CD14-positive monocyte (primary cell): Measurements from ENCODE around the gene TBPL1. TPM values are rescaled to one million over a fixed set of nuclear protein-coding genes. Genes with fewer than 3 reads are reported as not detected.

ENCODE experiments used
- DNase-seq, 3 donors: peaks; one replicate each; pipeline ENCODE4 v3.0.0-alpha.2; 2011 to 2022
- H2AFZ ChIP-seq: 2 replicates; pipeline ENCODE4 v1.6.0; 2012; ENCODE audit warnings: mild to moderate bottlenecking, low read depth, low read length, inconsistent platforms; ENCODE audit not compliant: insufficient read depth, poor library complexity, severe bottlenecking
- H3K27ac ChIP-seq, 2 donors: 1 replicate in 1 of 2; 2 replicates in 1 of 2; pipeline ENCODE4 v1.5.1; 2012 to 2013; ENCODE audit warnings: low read length in 2 of 2, control low read depth in 1 of 2, inconsistent platforms in 1 of 2, low read depth in 1 of 2, mild to moderate bottlenecking in 1 of 2
- H3K27me3 ChIP-seq, 2 donors: one replicate each; pipeline versions ENCODE4 v1.6.0 to v1.6.1; 2011 to 2013; ENCODE audit warnings: low read length in 2 of 2; ENCODE audit not compliant: control insufficient read depth in 2 of 2, insufficient read depth in 2 of 2
- H3K36me3 ChIP-seq, 2 donors: replicated peaks in 1 of 2; 1 replicate in 1 of 2; 2 replicates in 1 of 2; pipeline versions ENCODE4 v1.5.1 to v1.6.1; 2012 to 2013; ENCODE audit warnings: low read length in 2 of 2, control low read depth in 1 of 2, inconsistent platforms in 1 of 2, mild to moderate bottlenecking in 1 of 2; ENCODE audit not compliant: insufficient read depth in 2 of 2, control insufficient read depth in 1 of 2
- H3K4me1 ChIP-seq, 2 donors: 1 replicate in 1 of 2; 2 replicates in 1 of 2; pipeline versions ENCODE4 v1.5.1 to v1.6.1; 2012 to 2013; ENCODE audit warnings: low read length in 2 of 2, control low read depth in 1 of 2, inconsistent platforms in 1 of 2, mild to moderate bottlenecking in 1 of 2, moderate library complexity in 1 of 2; ENCODE audit not compliant: insufficient read depth in 2 of 2, control insufficient read depth in 1 of 2
- H3K4me2 ChIP-seq: replicated peaks from 2 replicates; pipeline ENCODE3; 2012; ENCODE audit warnings: low read length, moderate library complexity, mild to moderate bottlenecking; ENCODE audit not compliant: poor library complexity, severe bottlenecking; ENCODE audit errors: extremely low read depth
- H3K4me3 ChIP-seq, 3 experiments: fragments of 200-600 bp in 1 of 3; sonication (generic) in 1 of 3; replicated peaks in 1 of 3; 1 replicate in 2 of 3; 2 replicates in 1 of 3; pipeline ENCODE4 v1.5.1; 2011 to 2013; ENCODE audit warnings: low read length in 3 of 3, mild to moderate bottlenecking in 3 of 3, control low read depth in 2 of 3, low read depth in 2 of 3, inconsistent platforms in 1 of 3, moderate library complexity in 1 of 3
- H3K79me2 ChIP-seq: 2 replicates; pipeline ENCODE4 v1.6.0; 2012; ENCODE audit warnings: mild to moderate bottlenecking, control low read depth, inconsistent platforms, low read length, moderate library complexity; ENCODE audit not compliant: insufficient read depth
- H3K9ac ChIP-seq: 2 replicates; pipeline ENCODE4 v1.6.0; 2017; ENCODE audit warnings: low read length, mild to moderate bottlenecking; ENCODE audit not compliant: insufficient read depth, poor library complexity, severe bottlenecking
- H3K9me3 ChIP-seq, 2 donors: replicated peaks in 1 of 2; 1 replicate in 1 of 2; 2 replicates in 1 of 2; pipeline versions ENCODE4 v1.5.1 to v1.6.1; 2012 to 2013; ENCODE audit warnings: low read length in 2 of 2, control low read depth in 1 of 2; ENCODE audit not compliant: control insufficient read depth in 1 of 2, insufficient read depth in 1 of 2
- H4K20me1 ChIP-seq: 2 replicates; pipeline ENCODE4 v1.6.0; 2012; ENCODE audit warnings: mild to moderate bottlenecking, low read length, control low read depth, moderate library complexity; ENCODE audit not compliant: insufficient read depth
- H3K27ac Mint-ChIP-seq, 7 donors: one replicate each; pipeline ENCODE4 v1.8.0; 2020; ENCODE audit warnings: mild to moderate bottlenecking in 7 of 7, mixed read lengths in 7 of 7, moderate library complexity in 6 of 7, inconsistent platforms in 2 of 7
- H3K27me3 Mint-ChIP-seq, 3 donors: one replicate each; pipeline ENCODE4 v1.8.0; 2021 to 2022; ENCODE audit warnings: low read depth in 3 of 3, mild to moderate bottlenecking in 3 of 3, mixed read lengths in 3 of 3, moderate library complexity in 3 of 3, inconsistent platforms in 1 of 3
- H3K36me3 Mint-ChIP-seq, 2 donors: one replicate each; pipeline ENCODE4 v1.8.0; 2020; ENCODE audit warnings: mixed read lengths in 2 of 2, inconsistent platforms in 1 of 2, mild to moderate bottlenecking in 1 of 2
- H3K4me1 Mint-ChIP-seq: one replicate; pipeline ENCODE4 v1.8.0; 2020; ENCODE audit warnings: mild to moderate bottlenecking, mixed read lengths
- H3K4me3 Mint-ChIP-seq, 2 donors: one replicate each; pipeline ENCODE4 v1.8.0; 2020; ENCODE audit warnings: mild to moderate bottlenecking in 2 of 2, mixed read lengths in 2 of 2, moderate library complexity in 1 of 2
- H3K9me3 Mint-ChIP-seq, 7 donors: one replicate each; pipeline ENCODE4 v1.8.0; 2020 to 2022; ENCODE audit warnings: mixed read lengths in 7 of 7, mild to moderate bottlenecking in 6 of 7, moderate library complexity in 6 of 7, inconsistent platforms in 2 of 7
- WGBS: methylation state at CpG from one replicate; pipeline ENCODE4 v1.1.5; 2013; ENCODE audit warnings: missing lambda C conversion rate; ENCODE audit not compliant: insufficient coverage; 5-methylcytosine and 5-hydroxymethylcytosine counted together
- intact Hi-C, 2 donors: fragments of 100-400 bp; cut with micrococcal nuclease; formaldehyde crosslinking; loops; one replicate each; pipeline versions ENCODE4 v1.15.0 to v1.15.1; 2023
- polyA plus RNA-seq, 3 donors: library from polyadenylated mRNA; depleted of rRNA in 1 of 3; unstranded in 2 of 3; stranded (reverse) in 1 of 3; fragments of 300-500 nt in 2 of 3; fragments of >200 nt in 1 of 3; fragmentation: Illumina TruSeq in 2 of 3; gene quantifications; 1 replicate in 2 of 3; 2 replicates in 1 of 3; pipeline ENCODE4 v1.2.3, GENCODE V29; 2012 to 2021
- TF ChIP-seq, protein P1 (sequence below): fragments of 200-600 bp; IDR thresholded peaks from one replicate; pipeline ENCODE4 v1.8.0; 2022; ENCODE audit warnings: antibody characterized with exemption, mild to moderate bottlenecking

The TBPL1 gene
- polyA plus RNA-seq, 3 donors: 22.0 to 35.6 (median 35.5) TPM

DNA sequence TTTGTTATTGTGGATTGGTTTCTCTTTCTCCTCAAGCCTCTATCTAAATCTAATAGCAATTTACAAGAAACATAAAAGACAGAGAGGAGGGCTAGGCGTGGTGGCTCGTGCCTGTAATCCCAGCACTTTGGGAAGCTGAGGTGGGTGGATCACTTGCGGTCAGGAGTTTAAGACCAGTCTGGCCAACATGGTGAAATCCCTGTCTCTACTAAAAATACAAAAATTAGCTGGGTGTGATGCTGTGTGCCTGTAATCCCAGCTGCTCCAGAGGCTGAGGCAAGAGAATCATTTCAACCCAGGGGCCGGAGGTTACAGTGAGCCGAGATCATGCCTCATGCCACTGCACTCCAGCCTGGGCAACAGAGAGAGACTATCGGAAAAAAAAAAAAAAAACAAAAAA lies 52.8 kb downstream of the TBPL1 start:
- TF ChIP-seq, protein P1, sequence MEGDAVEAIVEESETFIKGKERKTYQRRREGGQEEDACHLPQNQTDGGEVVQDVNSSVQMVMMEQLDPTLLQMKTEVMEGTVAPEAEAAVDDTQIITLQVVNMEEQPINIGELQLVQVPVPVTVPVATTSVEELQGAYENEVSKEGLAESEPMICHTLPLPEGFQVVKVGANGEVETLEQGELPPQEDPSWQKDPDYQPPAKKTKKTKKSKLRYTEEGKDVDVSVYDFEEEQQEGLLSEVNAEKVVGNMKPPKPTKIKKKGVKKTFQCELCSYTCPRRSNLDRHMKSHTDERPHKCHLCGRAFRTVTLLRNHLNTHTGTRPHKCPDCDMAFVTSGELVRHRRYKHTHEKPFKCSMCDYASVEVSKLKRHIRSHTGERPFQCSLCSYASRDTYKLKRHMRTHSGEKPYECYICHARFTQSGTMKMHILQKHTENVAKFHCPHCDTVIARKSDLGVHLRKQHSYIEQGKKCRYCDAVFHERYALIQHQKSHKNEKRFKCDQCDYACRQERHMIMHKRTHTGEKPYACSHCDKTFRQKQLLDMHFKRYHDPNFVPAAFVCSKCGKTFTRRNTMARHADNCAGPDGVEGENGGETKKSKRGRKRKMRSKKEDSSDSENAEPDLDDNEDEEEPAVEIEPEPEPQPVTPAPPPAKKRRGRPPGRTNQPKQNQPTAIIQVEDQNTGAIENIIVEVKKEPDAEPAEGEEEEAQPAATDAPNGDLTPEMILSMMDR: no peak
- Histone ChIP-seq H3K4me1 (peaks cover 9 to 10% of the 10 kb centered on the region in 2 donors), H3K4me3 (no peak overlapping the region), H3K9ac (no peak overlapping the region), H4K20me1 (no peaks in the 10 kb centered on the region), H3K27me3 (no peaks in the 10 kb centered on the region), H3K36me3 (no peaks in the 10 kb centered on the region), H3K79me2 (no peaks in the 10 kb centered on the region), H3K4me2 (no peak overlapping the region), H3K9me3 (no peaks in the 10 kb centered on the region), H3K27ac (no peak overlapping the region), H2AFZ (no peak overlapping the region)
- peaks cover 0 to 1% of the 10 kb centered on the region in 2 donors for H3K36me3 Mint-ChIP-seq
- H3K4me3 Mint-ChIP-seq: no peak overlapping the region
- peaks cover 13% of the 10 kb centered on the region for H3K4me1 Mint-ChIP-seq
- 100% methylated on average over 1 of the region's 6 CpGs for WGBS
- H3K27ac Mint-ChIP-seq: peak overlapping the region in 2 of 7 donors; percentile 35 to 41
- DNase-seq: no peak
- H3K9me3 Mint-ChIP-seq: no peaks in the 10 kb centered on the region
- peaks cover 1 to 3% (median 2%) of the 10 kb centered on the region in 3 donors for H3K27me3 Mint-ChIP-seq
- intact Hi-C loops: no loop called here

GRCh38 chr6:134007077-134007476 lies 54.1 kb downstream of the TBPL1 start:
- TF ChIP-seq, protein P1: no peak
- WGBS: no CpG with 5 or more reads among the region's 4 CpGs
- no peak overlapping the region for H3K27ac Mint-ChIP-seq
- no peaks in the 10 kb centered on the region for H4K20me1 ChIP-seq
- peaks cover 13% of the 10 kb centered on the region for H3K4me1 Mint-ChIP-seq
- H3K27me3 ChIP-seq: no peaks in the 10 kb centered on the region
- H3K9me3 ChIP-seq: no peaks in the 10 kb centered on the region
- no peak overlapping the region for H3K4me3 Mint-ChIP-seq
- H2AFZ ChIP-seq: no peak overlapping the region
- intact Hi-C loops: no loop called here
- no peak overlapping the region for H3K27ac ChIP-seq
- H3K79me2 ChIP-seq: no peaks in the 10 kb centered on the region
- peaks cover 0 to 1% of the 10 kb centered on the region in 2 donors for H3K36me3 Mint-ChIP-seq
- H3K36me3 ChIP-seq: no peaks in the 10 kb centered on the region
- no peak for DNase-seq
- no peak overlapping the region for H3K9ac ChIP-seq
- no peaks in the 10 kb centered on the region for H3K9me3 Mint-ChIP-seq
- H3K4me2 ChIP-seq: no peak overlapping the region
- H3K27me3 Mint-ChIP-seq: peaks cover 0 to 3% (median 0%) of the 10 kb centered on the region in 3 donors
- H3K4me3 ChIP-seq: no peak overlapping the region
- peaks cover 9 to 10% of the 10 kb centered on the region in 2 donors for H3K4me1 ChIP-seq
